Measurements from ENCODE around the gene KRTAP5-6.
"Not testable (repeated sequence)": the region's sequence is repeated elsewhere in the genome, so short reads cannot be mapped to it uniquely, and the experiment has no call there.

The KRTAP5-6 gene

DNA sequence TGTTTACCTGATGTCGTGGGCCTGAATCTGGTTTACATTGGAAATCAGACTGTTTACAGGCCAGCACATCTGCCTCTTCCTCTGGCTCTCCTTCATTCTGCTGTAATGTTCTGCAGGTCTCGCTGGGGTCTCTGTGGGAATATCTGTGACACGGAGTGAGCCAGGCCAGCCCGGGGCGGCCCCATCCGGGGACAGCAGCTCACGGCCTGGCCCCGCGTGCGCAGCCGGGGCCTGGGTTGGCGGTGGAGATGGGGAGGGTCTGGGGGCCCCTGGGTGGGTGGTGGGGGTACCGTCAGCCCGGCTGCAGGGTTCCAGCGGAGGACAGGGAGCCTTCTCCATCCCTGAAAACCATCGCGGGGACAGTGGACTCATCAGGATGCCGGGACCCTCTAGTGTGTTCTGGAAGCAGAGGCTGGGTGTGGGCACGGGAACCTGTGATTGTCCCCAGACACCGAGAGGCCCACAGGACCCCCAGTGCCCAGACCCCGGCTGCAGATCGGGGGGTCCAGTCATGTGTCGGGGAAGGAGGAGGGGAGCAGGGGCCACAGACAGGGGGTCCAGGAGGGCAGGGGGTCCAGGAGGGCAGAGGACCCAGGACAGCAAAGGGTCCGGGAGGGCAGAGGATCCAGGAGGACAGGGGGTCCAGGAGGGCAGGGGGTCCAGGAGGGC, 13.0 kb upstream of the KRTAP5-6 start:
- DNase-seq = not testable (repeated sequence)

DNA sequence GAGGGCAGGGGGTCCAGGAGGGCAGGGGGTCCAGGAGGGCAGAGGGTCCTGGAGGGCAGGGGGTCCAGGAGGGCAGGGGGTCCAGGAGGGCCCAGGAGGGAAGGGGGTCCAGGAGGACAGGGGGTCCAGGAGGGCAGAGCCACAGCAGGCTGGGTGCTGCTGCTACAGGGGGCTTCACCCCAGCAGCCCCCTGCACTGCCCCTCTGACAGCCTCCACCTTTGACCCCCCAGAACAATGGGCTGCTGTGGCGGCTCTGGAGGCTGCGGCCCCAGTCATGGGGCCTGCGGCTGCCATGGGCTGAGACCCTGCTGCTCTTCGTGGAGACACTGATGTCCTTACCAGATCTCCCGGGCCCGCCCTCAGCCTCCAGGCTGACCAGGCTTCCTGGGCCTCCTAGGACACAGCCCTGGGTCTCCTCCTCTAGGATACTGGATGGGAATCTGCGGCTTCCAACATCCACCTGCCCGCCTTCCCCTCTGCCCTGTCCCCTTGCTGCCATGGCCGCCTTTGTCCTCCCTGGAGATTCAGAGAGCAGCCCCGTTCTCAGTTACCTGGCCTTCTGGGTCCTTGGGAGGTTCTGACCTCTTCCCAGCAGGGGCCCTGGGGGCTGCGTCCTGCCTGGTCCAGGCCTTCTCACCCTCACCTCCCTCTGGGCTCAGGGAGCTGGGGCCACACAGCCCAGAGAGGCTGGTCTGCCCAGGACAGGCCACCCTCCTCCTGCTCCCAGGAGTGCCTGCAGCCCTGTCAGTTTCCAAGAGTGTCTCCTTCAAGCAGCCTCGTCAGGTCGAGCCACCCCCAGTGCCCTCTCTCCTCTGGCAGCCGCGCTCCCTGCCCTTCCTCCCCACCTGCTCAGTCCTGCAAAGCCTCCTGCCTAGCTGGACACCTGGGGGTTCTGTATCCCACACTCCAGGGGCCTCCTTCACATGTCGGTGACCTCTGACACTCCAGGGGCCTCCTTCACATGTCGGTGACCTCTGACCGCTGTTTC, 11.8 kb upstream of the KRTAP5-6 start:
- DNase-seq = not testable (repeated sequence)

DNA sequence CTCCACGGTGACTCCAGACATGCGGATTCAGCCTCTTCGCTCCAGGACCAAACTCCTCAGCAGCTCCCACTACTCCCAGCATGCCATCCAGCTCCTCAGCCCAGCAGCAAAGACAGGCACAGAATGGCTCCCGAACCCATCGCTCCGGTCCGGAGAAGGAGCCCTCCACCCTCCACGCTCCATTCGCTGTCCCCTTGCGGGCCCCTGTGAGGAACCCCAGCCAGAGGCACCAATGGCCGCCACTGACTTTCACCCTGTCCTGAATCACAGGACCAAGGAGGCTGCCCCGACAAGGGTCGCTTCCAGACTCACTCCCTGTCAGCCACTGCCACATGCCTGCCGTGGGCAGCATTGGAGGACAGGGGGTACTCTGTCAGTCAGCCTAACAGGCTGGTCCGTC, 10.8 kb upstream of the KRTAP5-6 start:
- not testable (repeated sequence) for DNase-seq

DNA sequence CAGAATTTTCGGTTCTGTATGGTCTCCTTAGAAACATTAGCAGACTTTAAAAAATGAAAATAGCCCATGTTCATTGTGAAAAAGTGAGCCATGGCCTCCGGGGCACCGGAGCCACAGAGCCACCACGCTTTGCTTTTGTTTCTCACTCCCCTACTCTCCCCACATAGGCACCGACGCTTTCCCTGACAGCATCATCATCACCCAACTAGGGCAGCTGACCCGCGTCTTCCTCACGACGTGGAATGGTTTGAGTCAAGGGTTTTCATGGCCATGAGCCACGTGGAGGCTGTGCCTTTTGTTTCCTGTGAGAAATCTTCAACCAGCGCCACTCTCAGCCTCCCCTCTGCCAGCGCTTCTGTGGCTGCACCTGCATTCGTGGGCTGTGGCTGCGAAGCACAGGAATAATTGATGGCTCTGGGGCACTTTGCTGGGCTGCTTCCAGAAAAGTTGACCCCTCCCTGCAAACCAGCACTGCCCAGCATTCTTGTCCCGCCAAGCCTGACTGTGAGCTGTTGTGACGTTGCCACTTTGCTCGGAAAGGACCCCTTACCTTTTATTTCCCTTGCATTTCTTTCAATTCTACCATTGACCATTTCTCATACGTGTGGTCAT, 8.6 kb upstream of the KRTAP5-6 start:
- DNase-seq = not testable (repeated sequence)

DNA sequence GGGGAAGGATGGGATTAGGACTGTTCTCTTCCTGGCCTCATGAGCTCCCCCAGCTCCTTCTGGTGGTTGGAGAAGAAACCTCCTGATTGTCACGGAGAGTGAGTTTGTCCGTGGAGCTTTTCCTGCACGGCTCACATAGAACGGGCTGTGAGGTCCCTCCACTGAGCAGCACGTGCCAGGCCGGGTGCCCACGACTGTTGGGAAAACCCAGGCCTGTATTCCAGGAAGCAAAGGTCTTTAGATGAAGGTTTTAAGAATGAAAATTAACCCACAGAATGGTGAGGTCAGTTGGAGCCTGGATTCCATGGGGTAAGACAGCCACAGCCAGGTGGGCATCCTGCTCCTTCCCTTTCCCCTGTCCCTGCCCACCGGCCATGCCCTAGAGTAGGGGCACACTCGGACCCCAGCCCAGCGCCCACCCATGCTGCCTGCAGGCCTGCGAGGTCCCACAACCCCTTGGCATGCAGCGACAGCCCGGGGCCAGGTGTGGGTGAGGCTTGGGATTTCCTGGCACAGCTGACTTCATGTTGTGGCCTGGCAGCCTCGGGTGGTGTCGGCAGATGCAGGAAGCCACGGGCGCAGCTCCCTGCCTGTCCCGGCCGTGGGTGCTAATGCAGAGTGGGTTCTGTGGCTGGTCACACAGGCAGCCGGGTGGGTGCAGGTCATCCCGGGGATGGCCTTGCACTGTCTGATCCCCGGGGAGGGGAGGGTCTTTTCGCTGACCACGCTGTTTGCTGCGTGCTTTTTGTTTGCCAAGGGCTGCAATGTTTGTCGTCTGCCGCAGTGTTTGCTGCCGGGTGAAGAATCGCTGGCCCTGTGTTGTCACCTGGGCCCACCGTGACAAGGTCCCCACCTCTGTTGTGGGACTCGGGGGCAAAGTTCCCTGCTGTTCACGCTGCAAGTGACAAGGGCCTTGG, 7.5 kb upstream of the KRTAP5-6 start:
- DNase-seq = not testable (repeated sequence)

DNA sequence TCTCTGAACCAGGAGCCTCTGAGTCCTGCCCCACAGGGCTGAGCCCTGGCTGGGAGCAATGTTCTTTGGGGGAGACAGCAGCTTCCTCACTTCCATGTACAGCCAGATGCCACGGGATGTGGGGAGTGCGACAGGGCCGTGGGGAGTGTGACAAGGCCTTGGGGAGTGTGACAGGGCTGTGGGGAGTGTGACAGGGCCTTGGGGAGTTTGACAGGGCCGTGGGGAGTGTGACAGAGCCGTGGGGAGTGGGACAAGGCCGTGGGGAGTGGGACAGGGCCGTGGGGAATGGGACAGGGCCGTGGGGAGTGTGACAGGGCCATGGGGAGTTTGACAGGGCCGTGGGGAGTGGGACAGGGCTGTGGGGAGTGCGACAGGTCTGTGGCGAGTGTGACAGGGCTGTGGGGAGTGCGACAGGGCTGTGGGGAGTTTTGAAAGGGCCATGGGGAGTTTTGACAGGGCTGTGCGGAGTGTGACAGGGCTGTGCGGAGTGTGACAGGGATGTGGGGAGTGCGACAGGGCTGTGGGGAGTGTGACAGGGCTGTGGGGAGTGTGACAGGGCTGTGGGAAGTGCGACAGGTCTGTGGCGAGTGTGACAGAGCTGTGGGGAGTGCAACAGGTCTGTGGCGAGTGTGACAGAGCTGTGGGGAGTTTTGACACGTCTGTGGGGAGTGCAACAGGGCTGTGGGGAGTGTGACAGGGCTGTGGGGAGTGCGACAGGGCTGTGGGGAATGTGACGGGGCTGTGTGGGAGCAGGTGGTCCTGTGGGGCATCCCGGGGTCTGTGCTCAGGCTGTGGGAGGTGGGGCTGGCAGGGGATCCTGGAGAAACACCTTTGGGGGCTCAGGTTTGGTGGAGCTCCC, 6.6 kb upstream of the KRTAP5-6 start:
- DNase-seq = no peak

DNA sequence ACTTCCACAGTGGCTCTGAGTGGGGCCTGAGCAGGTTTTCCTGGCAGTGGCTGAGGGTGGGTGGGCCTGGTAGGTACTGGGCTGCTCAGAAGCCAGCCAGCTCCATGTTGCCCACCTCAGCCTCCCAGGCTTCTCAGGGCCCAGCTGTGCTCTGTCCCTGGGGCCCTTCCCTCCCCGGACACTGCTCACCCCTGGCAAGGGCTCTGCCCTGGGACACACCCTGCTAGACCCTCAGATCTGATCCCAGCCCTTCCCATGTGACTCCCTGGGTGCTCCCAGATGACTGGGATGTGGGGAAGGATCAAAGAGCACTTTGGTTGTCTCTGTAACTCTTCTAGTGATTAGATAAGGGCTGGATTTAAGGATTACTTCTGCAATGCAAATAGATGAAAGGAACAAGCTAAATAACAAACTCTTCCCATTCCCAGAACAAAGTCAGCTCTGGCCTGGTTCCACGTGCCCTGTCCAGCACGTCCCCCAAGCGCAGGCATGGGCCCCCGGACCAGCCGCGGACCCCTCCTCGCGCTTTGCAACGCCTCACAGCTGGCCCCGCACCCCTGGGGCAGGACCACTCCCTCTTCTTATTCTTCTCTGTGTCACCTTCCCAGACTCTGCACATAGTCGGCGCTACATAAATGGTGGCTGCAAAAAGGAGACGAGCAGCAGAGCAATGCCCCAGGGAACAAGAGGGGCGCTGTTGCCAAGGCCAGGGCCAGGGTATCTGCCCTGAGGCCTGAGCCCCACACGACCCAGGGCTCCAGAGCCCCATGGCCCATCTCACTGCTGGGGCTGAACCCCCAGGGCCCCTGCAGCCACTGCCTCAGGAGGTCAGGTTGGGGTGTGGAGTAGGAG, 5.7 kb upstream of the KRTAP5-6 start:
- no peak for DNase-seq

DNA sequence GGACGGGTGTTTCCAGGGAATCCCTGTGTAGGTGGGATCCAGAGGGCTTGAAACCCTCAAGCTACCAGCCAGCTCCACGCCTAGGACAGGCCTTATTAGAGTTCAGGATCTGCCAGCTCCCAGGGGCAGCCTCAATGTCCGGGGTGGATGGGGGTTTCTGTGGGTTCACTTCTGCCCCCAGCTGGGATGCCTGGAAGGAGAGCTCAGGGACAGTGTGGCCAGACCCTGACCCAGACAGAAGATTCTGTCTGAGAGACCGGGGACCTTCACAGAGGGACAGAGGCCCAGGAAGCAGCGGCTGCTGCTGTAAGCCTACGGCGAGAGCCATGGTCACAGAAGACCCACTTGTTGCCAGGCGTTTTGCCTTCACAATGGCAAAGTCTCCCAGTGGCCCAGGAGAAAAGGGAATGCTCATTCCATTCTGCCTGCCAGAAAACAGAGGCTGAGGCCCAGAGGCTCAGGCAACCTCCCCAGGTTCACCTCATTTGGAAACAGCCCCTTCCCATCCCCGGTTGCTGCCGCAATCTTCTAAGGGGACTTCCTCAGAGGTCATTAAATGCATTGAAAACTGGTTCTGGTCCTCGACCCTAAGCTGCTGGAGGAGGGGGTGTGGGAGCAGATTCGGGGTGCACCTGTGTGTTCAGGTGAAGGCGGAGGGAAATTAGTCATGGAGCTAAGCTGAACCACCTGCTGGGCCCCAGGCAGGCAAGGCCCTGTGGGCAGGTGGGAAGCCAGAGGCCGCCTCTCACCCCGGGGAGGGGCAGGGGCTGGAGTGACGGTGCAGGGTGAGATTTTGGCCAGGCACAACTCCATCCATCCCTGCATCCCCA, 4.9 kb upstream of the KRTAP5-6 start:
- DNase-seq = no peak

DNA sequence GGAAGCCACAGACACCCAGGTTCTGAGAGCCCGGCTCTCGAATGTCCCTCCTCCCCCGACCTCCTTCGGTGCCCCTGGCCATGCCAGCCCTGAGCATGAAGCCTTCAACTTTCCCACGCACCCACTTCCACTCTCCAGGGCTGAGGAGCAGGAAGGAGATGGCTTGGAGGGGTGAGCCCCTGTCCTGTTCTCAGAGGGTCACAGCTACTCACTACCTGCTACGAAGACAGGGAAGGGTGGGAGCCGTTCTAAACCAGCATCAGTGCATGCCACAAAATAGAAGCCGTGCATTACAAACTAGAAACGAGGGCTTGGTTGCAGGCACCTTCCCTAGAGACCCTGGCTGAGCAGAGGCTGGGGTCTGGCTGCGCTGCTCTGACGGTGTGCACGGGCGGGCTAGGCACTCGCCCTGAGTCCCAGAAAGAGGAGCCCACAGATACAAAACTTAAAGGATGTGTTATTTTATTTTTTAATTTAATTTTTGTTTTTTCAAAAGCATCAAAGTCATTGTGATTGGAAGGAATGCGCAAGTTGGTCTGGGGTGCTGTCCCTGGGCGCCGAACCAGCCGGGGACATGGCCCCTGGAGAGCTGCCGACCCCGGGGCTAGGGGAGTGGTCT, 4.2 kb upstream of the KRTAP5-6 start:
- no peak for DNase-seq

DNA sequence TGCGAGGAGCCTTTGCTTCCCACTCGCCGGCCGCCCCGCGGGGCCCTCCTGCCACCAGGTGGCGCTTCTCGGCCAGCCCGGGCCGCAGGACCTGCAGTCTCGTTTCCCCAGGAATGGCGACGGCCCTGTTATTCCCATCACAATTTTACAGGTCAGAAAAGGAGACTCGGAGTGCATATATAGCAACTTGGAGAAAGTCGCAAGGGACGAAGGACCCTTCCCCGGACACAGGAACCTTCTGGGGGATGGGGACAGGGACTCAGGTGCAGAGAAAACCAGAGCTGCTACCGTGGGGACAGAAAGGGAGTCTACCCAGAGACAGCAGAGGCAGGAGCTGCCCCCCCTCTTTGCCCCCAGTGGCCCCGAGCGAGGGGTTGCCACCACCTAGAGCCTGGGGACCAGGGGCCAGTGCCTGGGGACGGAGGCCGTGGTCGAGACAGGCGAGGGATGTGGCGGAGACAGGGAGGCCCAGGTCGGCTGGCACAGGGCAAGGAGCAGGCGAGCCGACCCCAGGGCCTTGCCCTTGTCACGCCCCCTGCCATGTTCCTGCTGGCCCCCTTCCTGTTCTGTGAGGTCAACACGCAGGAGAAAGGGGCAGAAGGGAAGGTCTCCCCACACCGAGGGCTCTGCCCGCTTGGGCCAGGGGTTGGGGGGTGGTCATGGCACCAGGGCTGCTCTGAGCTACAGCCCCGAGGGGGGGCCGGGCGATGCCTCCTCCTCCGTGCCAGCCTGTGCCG, 3.5 kb upstream of the KRTAP5-6 start:
- DNase-seq = peak; percentile 88

DNA sequence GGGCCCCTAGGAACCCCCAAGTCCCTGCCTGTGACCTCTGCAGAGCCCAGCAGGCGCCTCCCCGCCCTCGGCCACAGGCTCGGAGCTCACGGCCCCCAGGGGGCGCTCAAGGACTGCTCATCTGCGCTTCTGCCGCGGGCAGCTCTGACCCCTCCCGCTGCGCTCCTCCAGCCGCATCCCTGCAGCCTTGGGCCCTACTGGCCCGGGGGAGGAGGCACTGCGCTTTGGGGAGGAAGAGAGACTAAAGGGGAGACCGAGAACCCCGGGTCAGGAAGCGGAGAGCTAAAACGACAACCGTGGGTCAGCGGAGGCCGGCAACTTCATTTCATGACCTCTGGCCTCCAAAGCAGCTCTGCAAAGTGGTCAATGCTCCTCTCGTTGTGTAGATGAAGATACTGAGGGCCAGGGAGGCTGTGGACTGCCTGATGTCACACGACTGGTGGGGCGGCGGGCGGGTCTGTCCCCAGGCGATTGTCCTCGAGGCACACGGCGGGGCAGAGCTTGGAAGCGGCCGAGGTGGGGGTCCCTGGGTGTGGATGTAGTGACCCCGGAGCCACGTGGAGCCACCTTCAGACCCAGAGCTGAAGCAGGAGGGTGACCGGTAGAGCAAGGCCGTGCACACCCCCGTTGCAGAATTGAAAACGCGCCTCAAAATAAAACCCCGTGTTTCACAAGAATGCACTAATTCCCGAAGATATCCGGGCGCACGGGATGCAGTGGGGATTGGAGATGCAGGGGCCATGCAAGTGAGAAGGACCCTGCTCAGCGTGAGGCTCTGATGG, 2.7 kb upstream of the KRTAP5-6 start:
- DNase-seq = peak; percentile 87

DNA sequence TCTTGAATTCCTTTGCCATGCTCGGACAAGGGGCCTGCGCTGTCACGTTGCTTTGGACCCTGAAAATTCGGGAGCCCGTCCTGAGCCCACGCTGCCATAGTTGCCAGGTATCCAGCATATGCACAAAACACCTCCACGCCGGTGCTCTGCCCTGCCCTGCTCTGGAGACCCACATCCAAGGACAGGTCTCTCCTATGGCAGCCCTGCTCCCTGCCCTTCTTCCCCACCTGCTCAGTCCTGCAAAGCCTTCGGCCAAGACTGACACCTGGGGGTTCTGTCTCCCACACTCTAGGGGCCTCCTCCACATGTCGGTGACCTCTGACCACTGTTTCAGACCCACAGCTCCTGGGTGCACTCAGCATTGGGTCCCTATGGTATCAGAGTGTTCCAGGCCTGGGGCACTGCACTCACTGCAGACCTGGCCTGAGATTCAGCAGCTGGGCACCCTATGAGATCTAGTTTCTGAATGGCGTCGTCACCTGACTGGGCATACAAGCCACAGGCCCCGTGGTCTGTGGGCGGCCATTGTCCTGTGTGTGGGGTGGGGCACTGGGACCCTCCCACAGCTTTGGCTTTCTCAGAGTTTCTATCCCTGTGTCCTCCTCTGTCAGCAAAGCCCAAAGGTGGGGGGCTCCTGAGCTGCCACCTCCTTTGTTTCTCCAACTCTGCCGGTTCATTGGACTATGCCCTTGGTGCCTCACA, 2.0 kb upstream of the KRTAP5-6 start:
- no peak for DNase-seq

DNA sequence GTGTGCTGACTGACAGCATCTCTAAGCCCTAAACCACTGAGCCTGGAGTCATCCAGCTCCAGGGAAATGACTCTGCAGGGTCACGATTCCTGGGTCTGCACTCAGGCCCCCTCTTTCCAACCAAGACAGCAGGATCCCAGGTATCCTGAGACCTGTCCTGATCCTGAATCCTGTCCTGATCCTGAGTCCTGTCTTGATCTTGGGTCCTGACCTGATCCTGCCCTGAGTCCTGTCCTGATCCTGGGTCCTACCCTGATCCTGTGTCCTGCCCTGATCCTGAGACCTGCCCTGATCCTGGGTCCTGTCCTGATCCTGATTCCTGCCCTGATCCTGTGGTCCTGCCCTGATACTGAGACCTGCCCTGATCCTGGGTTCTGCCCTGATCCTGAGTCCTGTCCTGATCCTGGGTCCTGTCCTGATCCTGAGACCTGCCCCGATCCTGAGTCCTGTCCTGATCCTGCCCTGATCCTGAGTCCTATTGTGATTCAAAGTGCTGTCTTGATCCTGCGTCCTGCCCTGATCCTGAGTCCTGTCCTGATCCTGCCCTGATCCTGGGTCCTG, 1.4 kb upstream of the KRTAP5-6 start:
- no peak for DNase-seq

DNA sequence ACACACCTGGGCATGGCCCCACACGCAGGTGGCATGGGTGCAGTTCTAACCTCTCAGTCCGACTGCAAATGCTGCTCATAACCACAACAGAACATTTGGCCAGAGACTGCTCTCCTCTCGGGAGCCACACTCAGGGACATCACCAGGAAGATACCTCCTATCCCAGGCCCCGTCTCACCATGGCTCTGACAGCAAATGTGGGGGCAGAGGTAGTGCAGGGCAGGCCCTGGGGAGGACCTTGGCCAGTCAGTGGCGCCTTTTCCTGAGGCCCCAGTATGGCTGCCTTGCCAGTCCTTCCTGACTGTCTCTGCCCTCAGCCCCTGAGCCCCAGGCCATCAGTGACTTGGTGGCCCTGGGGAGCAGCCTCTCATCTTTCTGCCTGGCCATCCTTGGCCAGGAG, 2.8 kb downstream of the KRTAP5-6 start:
- DNase-seq = no peak

DNA sequence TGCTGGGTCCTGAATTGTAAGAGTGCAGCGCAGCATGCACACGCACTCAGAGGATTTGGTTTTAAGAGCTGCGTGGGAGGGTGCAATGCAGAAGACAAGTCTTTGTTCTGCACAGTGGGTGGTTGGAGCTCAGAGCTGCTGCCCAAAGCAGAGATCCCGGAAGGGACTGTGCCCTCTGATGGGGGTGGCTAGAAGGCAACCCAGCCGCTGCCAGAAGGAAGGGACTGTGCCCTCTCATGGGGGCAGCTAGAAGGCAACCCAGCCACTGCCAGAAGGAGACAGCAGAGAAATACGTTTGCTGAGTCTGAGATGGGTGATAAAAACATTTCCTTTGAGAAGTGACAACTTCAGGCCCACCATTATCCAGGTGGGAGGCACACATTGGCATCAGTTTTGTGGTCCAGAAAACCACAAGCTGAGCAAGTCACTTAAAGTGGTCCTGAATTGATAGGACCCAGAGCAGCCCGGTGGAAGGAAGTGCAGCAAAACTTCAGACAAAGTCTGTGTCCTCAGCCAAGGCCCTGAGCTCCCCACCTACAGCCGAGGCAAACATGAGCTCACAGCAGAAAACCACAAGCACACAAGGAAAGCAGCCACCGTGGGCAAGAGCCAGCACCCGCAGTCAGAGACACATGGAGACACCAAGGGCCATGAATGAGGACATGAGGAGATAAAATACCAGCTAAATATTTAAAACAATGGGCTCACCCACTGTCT, 4.3 kb downstream of the KRTAP5-6 start:
- DNase-seq = peak; percentile 51

DNA sequence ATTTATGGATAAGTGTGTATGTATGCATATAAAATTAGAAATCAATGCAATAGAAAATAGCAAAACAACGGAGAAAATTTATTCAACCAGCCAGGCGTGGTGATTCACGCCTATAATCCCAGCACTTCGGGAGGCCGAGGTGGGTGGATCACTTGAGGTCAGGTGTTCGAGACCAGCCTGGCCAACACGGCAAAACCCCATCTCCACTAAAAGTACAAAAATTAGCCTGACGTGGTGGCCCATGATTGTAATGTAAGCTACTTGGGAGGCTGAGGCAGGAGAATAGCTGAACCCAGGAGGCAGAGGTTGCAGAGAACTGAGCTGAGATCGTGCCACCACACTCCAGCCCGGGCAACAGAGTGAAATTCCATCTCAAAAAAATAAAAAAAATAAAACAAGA, 5.5 kb downstream of the KRTAP5-6 start:
- DNase-seq = no peak
